Measurements from ENCODE around the gene SHOC1.
A peak's percentile ranks its signal among the peaks of the same experiment; 100 is the strongest.

The SHOC1 gene

DNA sequence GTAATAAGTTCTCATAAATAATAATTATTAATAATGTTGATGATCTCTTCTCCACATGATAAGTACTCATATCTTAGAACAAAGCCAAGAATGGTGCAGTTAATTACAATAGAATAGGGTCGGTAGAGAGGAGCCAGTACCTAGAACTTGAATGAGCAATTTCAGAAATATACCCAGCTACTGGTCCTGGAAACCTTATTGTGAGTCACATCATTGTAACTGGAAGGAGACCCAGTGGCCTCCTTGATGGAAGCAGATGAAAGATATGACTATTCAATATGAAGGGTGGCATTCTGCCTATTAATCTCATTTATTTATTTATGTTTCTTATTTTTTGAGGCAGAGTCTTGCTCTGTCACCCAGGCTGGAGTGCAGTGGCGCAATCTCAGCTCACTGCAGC lies 37.7 kb upstream of the SHOC1 start:
- Histone ChIP-seq H2AFZ (ENCODE audit: low read depth, low read length, severe bottlenecking) (no peak overlapping the region), H3K27me3 (ENCODE audit: low read length) (no peaks in the 10 kb centered on the region), H3K4me3 (ENCODE audit: insufficient read depth, low read length, poor library complexity, severe bottlenecking) (no peak overlapping the region), H3K9me3 (ENCODE audit: insufficient read depth, low read length) (no peaks in the 10 kb centered on the region), H3K9ac (ENCODE audit: low read length) (no peak overlapping the region), H4K20me1 (ENCODE audit: low read depth, low read length) (no peaks in the 10 kb centered on the region), H3K4me2 (ENCODE audit: low read depth, low read length, poor library complexity, severe bottlenecking) (no peak overlapping the region), H3K9me2 (replicated peaks; ENCODE audit: insufficient read depth, low read length) (no peaks in the 10 kb centered on the region), H3K79me2 (ENCODE audit: insufficient read depth, low read length) (no peaks in the 10 kb centered on the region), H3F3A (ENCODE audit: insufficient read depth) (no peaks in the 10 kb centered on the region), H3K36me3 (ENCODE audit: low read length) (no peaks in the 10 kb centered on the region), H3K27ac (ENCODE audit: low read depth, low read length) (no peak overlapping the region)
- TF ChIP-seq, protein P1, sequence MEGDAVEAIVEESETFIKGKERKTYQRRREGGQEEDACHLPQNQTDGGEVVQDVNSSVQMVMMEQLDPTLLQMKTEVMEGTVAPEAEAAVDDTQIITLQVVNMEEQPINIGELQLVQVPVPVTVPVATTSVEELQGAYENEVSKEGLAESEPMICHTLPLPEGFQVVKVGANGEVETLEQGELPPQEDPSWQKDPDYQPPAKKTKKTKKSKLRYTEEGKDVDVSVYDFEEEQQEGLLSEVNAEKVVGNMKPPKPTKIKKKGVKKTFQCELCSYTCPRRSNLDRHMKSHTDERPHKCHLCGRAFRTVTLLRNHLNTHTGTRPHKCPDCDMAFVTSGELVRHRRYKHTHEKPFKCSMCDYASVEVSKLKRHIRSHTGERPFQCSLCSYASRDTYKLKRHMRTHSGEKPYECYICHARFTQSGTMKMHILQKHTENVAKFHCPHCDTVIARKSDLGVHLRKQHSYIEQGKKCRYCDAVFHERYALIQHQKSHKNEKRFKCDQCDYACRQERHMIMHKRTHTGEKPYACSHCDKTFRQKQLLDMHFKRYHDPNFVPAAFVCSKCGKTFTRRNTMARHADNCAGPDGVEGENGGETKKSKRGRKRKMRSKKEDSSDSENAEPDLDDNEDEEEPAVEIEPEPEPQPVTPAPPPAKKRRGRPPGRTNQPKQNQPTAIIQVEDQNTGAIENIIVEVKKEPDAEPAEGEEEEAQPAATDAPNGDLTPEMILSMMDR (IDR thresholded peaks at IDR 0.05; ENCODE audit: insufficient read depth, low read length, poor library complexity, severe bottlenecking): no peak
- TF ChIP-seq EZH2phosphoT487 (conservative IDR thresholded peaks at IDR 0.05; ENCODE audit: low read length): no peak

DNA sequence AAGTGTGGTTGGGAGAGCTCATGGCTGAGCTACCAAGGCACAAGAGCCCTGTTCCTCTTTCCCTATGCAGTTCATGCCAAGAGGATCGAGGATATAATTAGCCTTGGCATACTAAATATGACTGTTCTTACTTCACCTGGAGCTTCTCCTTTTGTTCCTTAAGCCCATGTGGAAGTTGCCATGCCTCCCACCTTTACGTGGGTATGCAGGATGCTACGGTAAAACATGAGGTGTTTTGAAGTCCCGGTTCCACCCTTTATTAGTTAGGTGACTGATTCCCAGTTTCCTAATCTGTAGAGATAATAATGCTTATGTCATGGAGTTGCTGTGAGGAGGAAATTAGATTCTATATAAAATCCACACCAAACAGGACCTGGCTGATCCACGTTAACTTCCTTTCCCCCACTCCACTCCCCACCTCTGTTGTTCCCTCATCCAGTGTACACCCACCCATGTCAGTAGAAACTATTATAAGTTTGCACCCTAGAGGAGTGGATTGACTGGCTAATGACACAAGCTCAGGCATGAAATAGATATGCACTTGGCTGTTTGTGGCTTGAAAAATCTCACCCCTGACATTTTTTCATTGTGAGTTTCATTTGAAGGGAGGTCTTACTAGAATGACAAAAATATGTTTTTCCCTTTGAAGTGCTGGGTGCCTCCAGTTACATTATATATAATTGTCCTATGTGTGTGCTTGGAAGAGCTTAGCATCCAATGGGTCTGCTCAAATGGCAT lies 36.8 kb upstream of the SHOC1 start:
- H3K9me3 ChIP-seq (ENCODE audit: insufficient read depth, low read length): no peaks in the 10 kb centered on the region
- no peaks in the 10 kb centered on the region for H4K20me1 ChIP-seq (ENCODE audit: low read depth, low read length)
- no peaks in the 10 kb centered on the region for H3F3A ChIP-seq (ENCODE audit: insufficient read depth)
- H3K4me2 ChIP-seq (ENCODE audit: low read depth, low read length, poor library complexity, severe bottlenecking): no peak overlapping the region
- no peaks in the 10 kb centered on the region for H3K27me3 ChIP-seq (ENCODE audit: low read length)
- H3K9ac ChIP-seq (ENCODE audit: low read length): no peak overlapping the region
- no peak overlapping the region for H3K4me3 ChIP-seq (ENCODE audit: insufficient read depth, low read length, poor library complexity, severe bottlenecking)
- H3K79me2 ChIP-seq (ENCODE audit: insufficient read depth, low read length): no peaks in the 10 kb centered on the region
- H3K27ac ChIP-seq (ENCODE audit: low read depth, low read length): no peak overlapping the region
- no peaks in the 10 kb centered on the region for H3K9me2 ChIP-seq (replicated peaks; ENCODE audit: insufficient read depth, low read length)
- TF ChIP-seq, protein P1 (IDR thresholded peaks at IDR 0.05; ENCODE audit: insufficient read depth, low read length, poor library complexity, severe bottlenecking): no peak
- TF ChIP-seq EZH2phosphoT487 (conservative IDR thresholded peaks at IDR 0.05; ENCODE audit: low read length): no peak
- no peak overlapping the region for H2AFZ ChIP-seq (ENCODE audit: low read depth, low read length, severe bottlenecking)
- H3K36me3 ChIP-seq (ENCODE audit: low read length): no peaks in the 10 kb centered on the region

DNA sequence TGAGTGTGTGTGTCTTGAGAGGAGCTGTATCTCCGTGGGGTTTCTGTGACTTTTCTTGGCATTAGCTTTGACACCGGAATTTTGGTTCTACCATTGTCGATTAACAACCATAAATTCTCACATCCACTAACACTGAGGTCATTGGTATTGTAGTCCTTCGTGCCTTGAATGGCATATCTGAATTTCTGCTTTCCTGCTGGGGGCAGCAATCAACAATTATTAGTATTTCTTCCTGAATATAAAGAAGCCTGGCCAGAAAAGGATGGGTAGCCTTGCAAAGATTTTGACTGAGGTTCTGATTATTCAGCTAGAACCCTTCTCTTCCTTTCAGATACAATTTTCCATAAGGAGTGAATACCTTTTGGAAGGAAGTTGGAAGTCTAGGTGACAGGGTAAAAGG lies 33.5 kb upstream of the SHOC1 start:
- Histone ChIP-seq H3K4me2 (ENCODE audit: low read depth, low read length, poor library complexity, severe bottlenecking) (no peak overlapping the region), H3K9ac (ENCODE audit: low read length) (no peak overlapping the region), H3K9me2 (replicated peaks; ENCODE audit: insufficient read depth, low read length) (no peaks in the 10 kb centered on the region), H3K79me2 (ENCODE audit: insufficient read depth, low read length) (no peaks in the 10 kb centered on the region), H3K27ac (ENCODE audit: low read depth, low read length) (no peak overlapping the region), H3K27me3 (ENCODE audit: low read length) (no peaks in the 10 kb centered on the region), H3F3A (ENCODE audit: insufficient read depth) (no peaks in the 10 kb centered on the region; the same call in 1 of the 2 replicates), H2AFZ (ENCODE audit: low read depth, low read length, severe bottlenecking) (no peak overlapping the region), H3K9me3 (ENCODE audit: insufficient read depth, low read length) (no peaks in the 10 kb centered on the region), H3K36me3 (ENCODE audit: low read length) (no peaks in the 10 kb centered on the region), H3K4me3 (ENCODE audit: insufficient read depth, low read length, poor library complexity, severe bottlenecking) (no peak overlapping the region), H4K20me1 (ENCODE audit: low read depth, low read length) (no peaks in the 10 kb centered on the region)
- TF ChIP-seq EZH2phosphoT487 (conservative IDR thresholded peaks at IDR 0.05; ENCODE audit: low read length): no peak
- TF ChIP-seq, protein P1 (IDR thresholded peaks at IDR 0.05; ENCODE audit: insufficient read depth, low read length, poor library complexity, severe bottlenecking): peak; percentile 27
